Measurements from ENCODE around the gene MRPL51. TPM values are rescaled to one million over a fixed set of nuclear protein-coding genes. Genes with fewer than 3 reads are reported as not detected.

The MRPL51 gene
- total RNA-seq, 1 experiment from 2014 or later = 265 TPM

- BruUV-seq (replicated peaks) = no TSS peak
- POLR2A ChIA-PET = no interaction called here
- intact Hi-C loops (cut with micrococcal nuclease) = no loop called here
- ATAC-seq (peak; percentile 58), DNase-seq (ENCODE audit: low read depth, low spot score) (no peak)
- Histone ChIP-seq H3K4me1 (ENCODE audit: control insufficient read depth in 1 of 2, insufficient read depth in 2 of 2, low read length in 2 of 2) (peaks cover 12 to 14% of the 10 kb centered on the region in 2 experiments), H3K9me3 (ENCODE audit: control insufficient read depth in 1 of 2, insufficient read depth in 1 of 2, low read depth in 1 of 2, low read length in 2 of 2) (no peaks in the 10 kb centered on the region), H3K4me3 (replicated peaks in 1 of 2; ENCODE audit: low read depth in 1 of 2, low read length in 2 of 2) (no peak overlapping the region), H3K27ac (ENCODE audit: low read depth, low read length) (peak overlapping the region; percentile 25; the same call in 1 of the 2 replicates), H3K36me3 (ENCODE audit: control insufficient read depth in 1 of 2, insufficient read depth in 2 of 2, low read length in 2 of 2) (peaks cover 23 to 52% of the 10 kb centered on the region in 2 experiments), H3K4me2 (ENCODE audit: low read length) (no peak overlapping the region), H3K9me2 (ENCODE audit: insufficient read depth) (no peaks in the 10 kb centered on the region), H2AFZ (ENCODE audit: low read depth, low read length, poor library complexity, severe bottlenecking) (no peak overlapping the region), H4K20me1 (ENCODE audit: insufficient read depth) (no peaks in the 10 kb centered on the region), H3K79me2 (ENCODE audit: insufficient read depth, low read length) (peaks cover 88% of the 10 kb centered on the region), H3K9ac (ENCODE audit: low read length) (no peak overlapping the region), H3K27me3 (ENCODE audit: insufficient read depth, low read length) (no peaks in the 10 kb centered on the region)
- RAD21 ChIA-PET (ENCODE audit: low non-redundant PET in 1 of 2, low total read pairs in 2 of 2, uncharacterized antibody in 2 of 2, unreplicated experiment in 2 of 2) = no interaction called here
- CTCF ChIA-PET = no interaction called here
- TF ChIP-seq EZH2phosphoT487 (IDR thresholded peaks at IDR 0.05; ENCODE audit: borderline replicate concordance) (no peak), SRF (IDR thresholded peaks at IDR 0.05; ENCODE audit: low read depth) (0 out of 2 replicates have a peak, but pooled peaks have one; percentile 13)
Observed at GRCh38 chr12:6507102-6507998, 14.3 kb upstream of the MRPL51 start.

- peaks cover 0 to 2% of the 10 kb centered on the region in 2 experiments; a peak in 1 of 4 replicates for H3K4me1 ChIP-seq (ENCODE audit: control insufficient read depth in 1 of 2, insufficient read depth in 2 of 2, low read length in 2 of 2)
- CTCF ChIA-PET = no interaction called here
- ATAC-seq = no peak
- H3K79me2 ChIP-seq (ENCODE audit: insufficient read depth, low read length) = peaks cover 98% of the 10 kb centered on the region
- no peak overlapping the region for H3K9ac ChIP-seq (ENCODE audit: low read length)
- no peaks in the 10 kb centered on the region for H3K9me2 ChIP-seq (ENCODE audit: insufficient read depth)
- POLR2A ChIA-PET = interaction anchor here (1.2 kb wide), 1 partner anchor 34 kb away, joined by 3 read pairs; the partner anchor contains the start of gene GAPDH
- no peak overlapping the region for H3K27ac ChIP-seq (ENCODE audit: low read depth, low read length)
- no peaks in the 10 kb centered on the region for H3K27me3 ChIP-seq (ENCODE audit: insufficient read depth, low read length)
- TF ChIP-seq REST (IDR thresholded peaks at IDR 0.05; ENCODE audit: low read depth) = no peak
- TF ChIP-seq ZFX (IDR thresholded peaks at IDR 0.05) = no peak
- no peak for TF ChIP-seq ZNF274 (IDR thresholded peaks at IDR 0.05; ENCODE audit: low read depth, low read length)
- no peak for TF ChIP-seq SIN3A (IDR thresholded peaks at IDR 0.05; ENCODE audit: low read depth)
- no peak for TF ChIP-seq CTCF (IDR thresholded peaks at IDR 0.05 in 2 of 3, conservative IDR thresholded peaks at IDR 0.05 in 1 of 3; ENCODE audit: borderline replicate concordance in 1 of 3, insufficient read depth in 1 of 3, low read depth in 2 of 3, low read length in 2 of 3)
- no peak for TF ChIP-seq EGR1 (IDR thresholded peaks at IDR 0.05; ENCODE audit: low read depth)
- no peak for TF ChIP-seq SRF (IDR thresholded peaks at IDR 0.05; ENCODE audit: low read depth)
- TF ChIP-seq TCF7L2 (IDR thresholded peaks at IDR 0.05; ENCODE audit: borderline replicate concordance, extremely low read depth, insufficient read depth, insufficient read length) = no peak
- no peak for TF ChIP-seq ATF3 (IDR thresholded peaks at IDR 0.05)
- RAD21 ChIA-PET (ENCODE audit: low non-redundant PET in 1 of 2, low total read pairs in 2 of 2, uncharacterized antibody in 2 of 2, unreplicated experiment in 2 of 2) = no interaction called here
- H4K20me1 ChIP-seq (ENCODE audit: insufficient read depth) = no peaks in the 10 kb centered on the region
- no peak overlapping the region for H3K4me3 ChIP-seq (replicated peaks in 1 of 2; ENCODE audit: low read depth in 1 of 2, low read length in 2 of 2)
- H2AFZ ChIP-seq (ENCODE audit: low read depth, low read length, poor library complexity, severe bottlenecking) = no peak overlapping the region
- BruUV-seq (replicated peaks) = no TSS peak
- H3K4me2 ChIP-seq (ENCODE audit: low read length) = no peak overlapping the region
- no peaks in the 10 kb centered on the region for H3K9me3 ChIP-seq (ENCODE audit: control insufficient read depth in 1 of 2, insufficient read depth in 1 of 2, low read depth in 1 of 2, low read length in 2 of 2)
- intact Hi-C loops (cut with micrococcal nuclease) = no loop called here
- peaks cover 34 to 65% of the 10 kb centered on the region in 2 experiments for H3K36me3 ChIP-seq (ENCODE audit: control insufficient read depth in 1 of 2, insufficient read depth in 2 of 2, low read length in 2 of 2)
- DNase-seq (ENCODE audit: low read depth, low spot score) = no peak
Observed at GRCh38 chr12:6500466-6500865, 7.4 kb upstream of the MRPL51 start.

Measured in HCT116 (cell line).